ENCODE results near the gene GPC5.

GPC5 gene

GRCh38 chr13:91554101-91554500 lies 155.7 kb downstream of the GPC5 start:
- TF ChIP-seq CTCF (IDR thresholded peaks at IDR 0.05; ENCODE audit: extremely low read depth, missing control alignments), result no peak
- no peak for DNase-seq (ENCODE audit: low spot score)

DNA sequence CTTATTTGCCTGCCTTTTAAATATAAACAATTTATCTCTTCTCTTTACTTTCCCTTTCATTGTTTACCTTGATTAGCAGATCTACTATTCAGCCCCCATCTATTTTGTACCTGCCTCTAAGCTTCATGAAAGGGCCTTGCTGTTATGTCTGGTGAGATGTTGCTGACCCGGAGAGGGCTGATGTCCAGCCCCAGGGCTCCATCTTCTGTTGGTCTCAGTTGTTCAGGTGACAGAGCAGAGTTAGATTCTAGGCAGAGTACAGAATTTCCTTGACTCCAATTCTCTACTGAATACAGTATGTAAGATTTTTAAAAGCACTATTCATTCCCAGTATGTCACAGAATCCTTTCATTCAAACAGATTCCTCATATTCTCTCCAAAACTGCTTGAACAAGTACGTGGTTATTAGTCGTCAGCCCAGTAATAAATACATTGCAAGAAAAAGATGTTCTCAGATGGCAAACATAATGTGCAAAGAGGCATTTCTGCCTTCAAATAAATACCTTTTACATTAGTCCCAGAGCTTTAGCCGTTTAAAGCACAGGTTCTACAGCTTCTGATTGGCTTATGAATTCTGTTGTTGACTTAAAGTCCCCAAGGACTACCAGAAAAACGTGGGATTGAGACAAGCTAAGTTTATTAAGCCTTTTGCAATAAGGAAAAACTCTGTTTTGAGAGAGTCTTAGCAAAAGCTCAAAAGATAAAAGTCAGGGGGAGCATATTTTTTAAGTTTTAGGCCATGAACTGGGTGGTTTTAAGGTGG lies 159.1 kb downstream of the GPC5 start:
- DNase-seq (ENCODE audit: low spot score), result no peak
- no peak for TF ChIP-seq CTCF (IDR thresholded peaks at IDR 0.05; ENCODE audit: extremely low read depth, missing control alignments)

- DNase-seq (ENCODE audit: low spot score), result no peak
- no peak for TF ChIP-seq CTCF (IDR thresholded peaks at IDR 0.05; ENCODE audit: extremely low read depth, missing control alignments)
Measured at GRCh38 chr13:91563799-91564198, 165.4 kb downstream of the GPC5 start.

GRCh38 chr13:91564396-91564795 lies 166.0 kb downstream of the GPC5 start:
- no peak for TF ChIP-seq CTCF (IDR thresholded peaks at IDR 0.05; ENCODE audit: extremely low read depth, missing control alignments)
- DNase-seq (ENCODE audit: low spot score), result no peak

DNA sequence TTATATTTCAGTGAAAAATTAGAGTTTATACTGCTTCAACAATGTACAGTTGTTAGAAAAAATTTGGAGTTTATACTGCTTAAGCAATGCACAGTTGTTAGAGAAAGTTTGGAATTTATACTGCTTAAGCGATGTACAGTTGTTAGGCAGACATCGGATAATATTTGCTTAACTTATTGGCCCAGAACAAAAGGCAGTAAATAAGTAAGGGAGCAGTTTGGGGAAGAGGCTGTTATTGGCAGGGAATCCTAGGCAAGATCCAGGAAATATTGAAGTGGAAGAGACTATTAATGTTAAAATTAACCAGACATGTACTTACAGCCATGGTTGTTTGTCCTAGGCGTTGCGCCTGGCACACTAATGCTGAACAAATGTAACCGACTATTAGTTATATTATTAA lies 166.9 kb downstream of the GPC5 start:
- TF ChIP-seq CTCF (IDR thresholded peaks at IDR 0.05; ENCODE audit: extremely low read depth, missing control alignments), result no peak
- DNase-seq (ENCODE audit: low spot score), result no peak

DNA sequence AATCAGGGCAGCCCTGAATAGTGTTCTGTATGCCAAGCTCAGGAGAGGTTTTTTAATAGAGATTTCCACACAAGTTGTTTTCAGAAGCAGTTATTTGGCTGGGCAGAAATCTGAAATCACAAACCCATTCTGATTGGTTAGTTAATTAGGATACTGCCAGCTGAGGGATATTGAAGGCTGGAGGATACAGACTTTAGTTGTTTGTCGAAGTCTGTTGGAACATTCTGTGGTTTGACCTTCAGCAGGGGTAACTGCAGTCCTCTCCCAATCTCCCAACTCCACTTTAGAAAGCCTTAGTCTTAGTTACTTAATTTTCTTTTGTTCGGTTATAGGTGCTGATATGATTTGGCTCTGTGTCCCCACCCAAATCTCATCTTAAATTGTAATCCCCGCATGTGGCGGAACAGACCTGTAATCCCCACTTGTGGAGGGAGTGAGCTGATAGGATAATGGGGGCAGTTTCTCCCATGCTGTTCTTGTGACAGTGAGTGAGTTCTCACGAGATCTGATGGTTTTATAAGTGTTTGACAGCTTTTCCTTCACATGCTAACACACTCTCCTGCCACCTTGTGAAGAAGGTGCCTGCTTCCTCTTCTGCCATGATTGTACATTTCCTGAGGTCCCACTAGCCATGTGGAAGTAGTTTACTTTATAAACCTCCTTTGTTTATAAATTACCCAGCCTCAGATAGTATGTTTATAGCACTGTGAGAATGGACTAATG lies 169.2 kb downstream of the GPC5 start:
- no peak for TF ChIP-seq CTCF (IDR thresholded peaks at IDR 0.05; ENCODE audit: extremely low read depth, missing control alignments)
- no peak for DNase-seq (ENCODE audit: low spot score)

- TF ChIP-seq CTCF (IDR thresholded peaks at IDR 0.05; ENCODE audit: extremely low read depth, missing control alignments), result no peak
- no peak for DNase-seq (ENCODE audit: low spot score)
Measured at GRCh38 chr13:91571681-91572080, 173.3 kb downstream of the GPC5 start.

Measured in GM20000 (cell line).